HG02798 (cell line): ENCODE measurements around the gene KCNN3.

Source experiments
- ATAC-seq: cut with Tn5 transposase; IDR thresholded peaks from one replicate; pipeline ENCODE4 v1.9.1; 2021; ENCODE audit warnings: mild to moderate bottlenecking; ENCODE audit not compliant: unreplicated experiment, poor library complexity

Gene KCNN3

GRCh38 chr1:154821083-154821482, 49.0 kb downstream of the KCNN3 start:
- no peak for ATAC-seq

GRCh38 chr1:154820646-154821045, 49.4 kb downstream of the KCNN3 start:
- ATAC-seq: no peak

- no peak for ATAC-seq
Observed at GRCh38 chr1:154819628-154820590, 50.2 kb downstream of the KCNN3 start.

GRCh38 chr1:154818911-154819310, 51.2 kb downstream of the KCNN3 start:
- ATAC-seq: no peak

GRCh38 chr1:154816937-154817336, 53.1 kb downstream of the KCNN3 start:
- no peak for ATAC-seq

GRCh38 chr1:154816369-154816768, 53.7 kb downstream of the KCNN3 start:
- ATAC-seq: no peak

- no peak for ATAC-seq
Observed at GRCh38 chr1:154813846-154814505, 56.1 kb downstream of the KCNN3 start.

- no peak for ATAC-seq
Observed at GRCh38 chr1:154813300-154813816, 56.7 kb downstream of the KCNN3 start.

- no peak for ATAC-seq
Observed at GRCh38 chr1:154812877-154813276, 57.2 kb downstream of the KCNN3 start.

- no peak for ATAC-seq
Observed at GRCh38 chr1:154810571-154810970, 59.5 kb downstream of the KCNN3 start.

GRCh38 chr1:154809436-154810413, 60.4 kb downstream of the KCNN3 start:
- no peak for ATAC-seq

GRCh38 chr1:154808909-154809262, 61.2 kb downstream of the KCNN3 start:
- ATAC-seq: peak; percentile 32

GRCh38 chr1:154808261-154808908, 61.7 kb downstream of the KCNN3 start:
- ATAC-seq: no peak

- ATAC-seq: peak; percentile 70
Observed at GRCh38 chr1:154807048-154807591, 63.0 kb downstream of the KCNN3 start.

GRCh38 chr1:154806333-154806732, 63.7 kb downstream of the KCNN3 start:
- no peak for ATAC-seq

- ATAC-seq: no peak
Observed at GRCh38 chr1:154802982-154803920, 66.8 kb downstream of the KCNN3 start.

- no peak for ATAC-seq
Observed at GRCh38 chr1:154802336-154802969, 67.6 kb downstream of the KCNN3 start.
